DMS153 treated with DMSO at 0.1 percent for 48 hours (cell line): Measurements from ENCODE around the gene SNX13.
"Not testable (repeated sequence)": the region's sequence is repeated elsewhere in the genome, so short reads cannot be mapped to it uniquely, and the experiment has no call there.

Experiments
- DNase-seq: peaks from one replicate; lab custom pipeline; 2025; ENCODE audit not compliant: unreplicated experiment; lab: John Stamatoyannopoulos, UW

The SNX13 gene

GRCh38 chr7:17849504-17849903 is 90.8 kb downstream of the SNX13 start:
- DNase-seq: no peak

GRCh38 chr7:17848516-17848915 is 91.8 kb downstream of the SNX13 start:
- no peak for DNase-seq

GRCh38 chr7:17846935-17847334 is 93.4 kb downstream of the SNX13 start:
- DNase-seq: no peak

GRCh38 chr7:17845197-17845547 is 95.1 kb downstream of the SNX13 start:
- DNase-seq: no peak

GRCh38 chr7:17844514-17845196 is 95.6 kb downstream of the SNX13 start:
- no peak for DNase-seq

GRCh38 chr7:17844022-17844421 is 96.3 kb downstream of the SNX13 start:
- DNase-seq: no peak

GRCh38 chr7:17843041-17843440 is 97.3 kb downstream of the SNX13 start:
- no peak for DNase-seq

- DNase-seq: no peak
Measured at GRCh38 chr7:17832820-17833355, 107.4 kb downstream of the SNX13 start.

- DNase-seq: no peak
Measured at GRCh38 chr7:17832242-17832641, 108.1 kb downstream of the SNX13 start.

- no peak for DNase-seq
Measured at GRCh38 chr7:17830206-17830605, 110.1 kb downstream of the SNX13 start.

GRCh38 chr7:17829001-17829400 is 111.3 kb downstream of the SNX13 start:
- DNase-seq: no peak

GRCh38 chr7:17822547-17823173 is 117.6 kb downstream of the SNX13 start:
- no peak for DNase-seq

- DNase-seq: no peak
Measured at GRCh38 chr7:17816903-17817302, 123.4 kb downstream of the SNX13 start.

GRCh38 chr7:17815318-17815717 is 125.0 kb downstream of the SNX13 start:
- DNase-seq: no peak

- DNase-seq: no peak
Measured at GRCh38 chr7:17814058-17814457, 126.2 kb downstream of the SNX13 start.

- DNase-seq: not testable (repeated sequence)
Measured at GRCh38 chr7:17809215-17809614, 131.1 kb downstream of the SNX13 start.

GRCh38 chr7:17807242-17807641 is 133.1 kb downstream of the SNX13 start:
- DNase-seq: no peak

GRCh38 chr7:17806631-17807030 is 133.7 kb downstream of the SNX13 start:
- DNase-seq: no peak

GRCh38 chr7:17802056-17802455 is 138.2 kb downstream of the SNX13 start:
- no peak for DNase-seq

GRCh38 chr7:17792075-17792936 is 148.0 kb downstream of the SNX13 start:
- DNase-seq: no peak

GRCh38 chr7:17787257-17787656 is 153.0 kb downstream of the SNX13 start:
- DNase-seq: no peak
